Dendritic cell treated with granulocyte-macrophage colony-stimulating factor and Interleukin-4, amounts not matched to agents 40 ng/mL and 50 ng/mL, for 4 days (primary cell): ENCODE measurements around the gene SPRED2.

Experiments
- H3K27ac Mint-ChIP-seq: one replicate; pipeline ENCODE4 v1.8.0; 2022; ENCODE audit warnings: mild to moderate bottlenecking, mixed read lengths
- H3K27me3 Mint-ChIP-seq: one replicate; pipeline ENCODE4 v1.8.0; 2022; ENCODE audit warnings: mild to moderate bottlenecking, mixed read lengths
- H3K36me3 Mint-ChIP-seq: one replicate; pipeline ENCODE4 v1.8.0; 2022; ENCODE audit warnings: low read depth, mixed read lengths
- H3K4me1 Mint-ChIP-seq: one replicate; pipeline ENCODE4 v1.8.0; 2022; ENCODE audit warnings: low read depth, mixed read lengths
- H3K4me3 Mint-ChIP-seq: one replicate; pipeline ENCODE4 v1.8.0; 2022; ENCODE audit warnings: mild to moderate bottlenecking, moderate library complexity, mixed read lengths
- H3K9me3 Mint-ChIP-seq: one replicate; pipeline ENCODE4 v1.8.0; 2022; ENCODE audit warnings: mixed read lengths
- intact Hi-C: fragments of 100-400 bp; cut with micrococcal nuclease; formaldehyde crosslinking; loops from one replicate; pipeline ENCODE4 v1.15.0; 2022

Gene SPRED2

DNA sequence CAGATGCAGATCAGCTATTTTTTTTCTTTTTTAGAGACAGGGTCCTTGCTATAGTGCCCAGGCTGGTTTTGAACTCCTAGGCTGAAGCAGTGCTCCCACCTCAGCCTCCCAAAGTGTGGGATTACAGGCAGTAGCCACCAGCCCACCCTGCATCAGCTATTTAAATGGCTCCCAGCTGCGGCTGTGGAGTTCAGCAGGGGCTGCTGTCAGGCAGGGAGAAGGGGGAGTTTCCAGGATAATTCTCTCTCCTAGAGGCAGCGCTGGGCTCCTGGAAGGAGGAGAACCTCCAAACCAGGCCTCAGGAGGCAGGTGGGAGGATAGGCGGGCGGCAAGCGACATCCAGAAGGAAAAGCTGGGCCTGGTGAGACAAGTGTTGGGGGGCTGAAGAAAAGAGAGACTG, 139.0 kb downstream of the SPRED2 start:
- Mint-ChIP-seq H3K9me3 (no peaks in the 10 kb centered on the region), H3K36me3 (no peaks in the 10 kb centered on the region), H3K4me1 (peaks cover 4% of the 10 kb centered on the region), H3K27ac (no peak overlapping the region), H3K4me3 (no peak overlapping the region), H3K27me3 (peaks cover 1% of the 10 kb centered on the region)
- intact Hi-C loops, result no loop called here

- H3K9me3 Mint-ChIP-seq, result no peaks in the 10 kb centered on the region
- H3K27me3 Mint-ChIP-seq, result peaks cover 1% of the 10 kb centered on the region
- H3K27ac Mint-ChIP-seq, result no peak overlapping the region
These were observed 139.9 kb downstream of the SPRED2 start for GRCh38 chr2:65292461-65293011.

GRCh38 chr2:65292106-65292400, 140.3 kb downstream of the SPRED2 start:
- no peaks in the 10 kb centered on the region for H3K36me3 Mint-ChIP-seq
- H3K4me3 Mint-ChIP-seq, result no peak overlapping the region
- intact Hi-C loops, result no loop called here
- no peaks in the 10 kb centered on the region for H3K9me3 Mint-ChIP-seq
- peaks cover 1% of the 10 kb centered on the region for H3K27me3 Mint-ChIP-seq
- H3K27ac Mint-ChIP-seq, result no peak overlapping the region
- no peaks in the 10 kb centered on the region for H3K4me1 Mint-ChIP-seq

More at GRCh38 chr2:65292461-65293011, 139.9 kb downstream of the SPRED2 start:
- Mint-ChIP-seq H3K4me1 (no peaks in the 10 kb centered on the region), H3K4me3 (no peak overlapping the region), H3K36me3 (no peaks in the 10 kb centered on the region)
- intact Hi-C loops, result no loop called here

DNA sequence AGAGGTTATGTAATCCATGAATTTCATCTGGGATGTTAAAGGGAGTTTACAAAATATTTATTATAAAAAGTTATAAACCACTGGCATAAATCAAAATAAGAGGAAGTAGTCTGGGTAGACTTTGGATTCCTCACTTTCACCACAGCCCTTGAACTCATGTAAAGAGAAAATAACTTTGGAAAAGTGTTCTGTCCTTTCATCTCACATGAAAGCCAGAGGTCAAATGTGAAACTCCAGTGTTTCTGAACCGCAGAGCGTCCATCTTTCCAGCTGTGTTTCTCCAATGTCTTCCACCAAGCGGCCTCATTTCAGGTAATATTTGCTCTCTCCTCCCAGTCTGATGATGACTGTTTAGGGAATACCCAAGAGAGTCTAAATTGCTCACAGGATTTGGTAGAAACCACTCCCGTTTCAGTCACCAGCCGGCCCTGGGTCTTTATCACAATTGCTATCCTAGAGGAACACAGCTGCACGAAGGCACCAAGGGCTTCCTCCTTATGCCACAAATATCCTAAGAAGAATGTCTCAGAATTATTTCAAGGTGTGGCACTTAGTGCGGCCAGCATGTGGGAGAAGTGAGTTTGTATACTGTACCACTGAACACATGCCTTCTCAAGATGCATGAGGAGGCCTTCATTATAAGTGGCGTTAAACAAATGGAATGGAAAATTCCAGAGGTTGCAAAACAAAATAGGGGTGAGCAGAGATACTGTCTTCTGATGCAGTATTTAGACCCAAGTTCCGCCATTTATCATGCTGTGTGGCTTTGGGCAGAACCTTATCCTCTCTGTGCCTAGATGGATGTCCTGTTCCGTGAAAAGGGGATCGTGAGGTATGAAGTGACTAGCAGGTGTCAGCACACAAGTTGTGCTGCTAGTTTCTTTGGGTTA, 140.9 kb downstream of the SPRED2 start:
- Mint-ChIP-seq H3K36me3 (no peaks in the 10 kb centered on the region), H3K4me3 (no peak overlapping the region), H3K27me3 (peaks cover 1% of the 10 kb centered on the region), H3K4me1 (no peaks in the 10 kb centered on the region), H3K27ac (no peak overlapping the region), H3K9me3 (no peaks in the 10 kb centered on the region)
- intact Hi-C loops, result no loop called here

GRCh38 chr2:65287364-65287763, 145.0 kb downstream of the SPRED2 start:
- H3K9me3 Mint-ChIP-seq, result no peaks in the 10 kb centered on the region
- intact Hi-C loops, result no loop called here

GRCh38 chr2:65282477-65283053, 149.8 kb downstream of the SPRED2 start:
- intact Hi-C loops, result no loop called here
- Mint-ChIP-seq H3K4me3 (no peak overlapping the region), H3K27me3 (peaks cover 1% of the 10 kb centered on the region), H3K4me1 (peaks cover 5% of the 10 kb centered on the region), H3K27ac (no peak overlapping the region), H3K36me3 (no peaks in the 10 kb centered on the region), H3K9me3 (no peaks in the 10 kb centered on the region)

More at GRCh38 chr2:65287364-65287763, 145.0 kb downstream of the SPRED2 start:
- Mint-ChIP-seq H3K4me3 (no peak overlapping the region), H3K36me3 (no peaks in the 10 kb centered on the region), H3K4me1 (no peaks in the 10 kb centered on the region), H3K27me3 (no peaks in the 10 kb centered on the region), H3K27ac (no peak overlapping the region)

GRCh38 chr2:65281627-65282351, 150.6 kb downstream of the SPRED2 start:
- peaks cover 5% of the 10 kb centered on the region for H3K4me1 Mint-ChIP-seq
- H3K27me3 Mint-ChIP-seq, result peaks cover 1% of the 10 kb centered on the region
- intact Hi-C loops, result no loop called here
- H3K4me3 Mint-ChIP-seq, result no peak overlapping the region
- no peak overlapping the region for H3K27ac Mint-ChIP-seq
- no peaks in the 10 kb centered on the region for H3K36me3 Mint-ChIP-seq
- no peaks in the 10 kb centered on the region for H3K9me3 Mint-ChIP-seq

DNA sequence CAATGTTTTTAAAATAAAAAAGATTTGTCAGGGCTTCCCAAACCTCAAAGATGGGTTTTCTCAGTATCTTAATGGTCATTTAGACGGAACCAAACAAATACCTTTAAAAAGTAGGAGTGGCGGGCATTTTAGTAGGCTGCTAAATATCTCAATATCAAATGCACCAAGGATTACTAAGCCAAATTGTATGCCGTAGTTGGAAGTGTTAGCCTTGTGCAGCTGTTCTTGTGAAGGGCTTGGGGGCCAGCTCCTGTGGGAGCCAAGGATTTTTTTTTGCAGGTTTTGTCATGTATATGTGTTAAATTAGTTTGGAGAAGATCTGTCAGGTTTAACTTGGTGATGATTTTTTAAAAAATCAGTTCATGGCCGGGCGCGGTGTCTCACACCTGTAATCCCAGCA, 152.6 kb downstream of the SPRED2 start:
- Mint-ChIP-seq H3K4me3 (no peak overlapping the region), H3K4me1 (peaks cover 5% of the 10 kb centered on the region), H3K9me3 (no peaks in the 10 kb centered on the region), H3K27ac (no peak overlapping the region), H3K27me3 (peaks cover 1% of the 10 kb centered on the region), H3K36me3 (peaks cover 9% of the 10 kb centered on the region)
- intact Hi-C loops, result loop anchor here (5.0 kb wide), 1 partner anchor 153 kb away; the partner anchor contains the start of gene SPRED2

- Mint-ChIP-seq H3K4me1 (peaks cover 5% of the 10 kb centered on the region), H3K36me3 (peaks cover 18% of the 10 kb centered on the region), H3K9me3 (no peaks in the 10 kb centered on the region), H3K27ac (no peak overlapping the region), H3K27me3 (peaks cover 1% of the 10 kb centered on the region), H3K4me3 (no peak overlapping the region)
- intact Hi-C loops, result loop anchor here (5.0 kb wide), 1 partner anchor 154 kb away; the partner anchor contains the start of gene SPRED2
These were observed 153.8 kb downstream of the SPRED2 start for GRCh38 chr2:65278531-65278981.

GRCh38 chr2:65277791-65278483, 154.5 kb downstream of the SPRED2 start:
- intact Hi-C loops, result loop anchor here (5.0 kb wide), 1 partner anchor 154 kb away; the partner anchor contains the start of gene SPRED2
- peaks cover 1% of the 10 kb centered on the region for H3K27me3 Mint-ChIP-seq
- peaks cover 5% of the 10 kb centered on the region for H3K4me1 Mint-ChIP-seq
- H3K4me3 Mint-ChIP-seq, result no peak overlapping the region
- no peak overlapping the region for H3K27ac Mint-ChIP-seq
- H3K36me3 Mint-ChIP-seq, result peaks cover 25% of the 10 kb centered on the region
- H3K9me3 Mint-ChIP-seq, result no peaks in the 10 kb centered on the region

GRCh38 chr2:65277118-65277517, 155.3 kb downstream of the SPRED2 start:
- Mint-ChIP-seq H3K27ac (no peak overlapping the region), H3K4me1 (peaks cover 5% of the 10 kb centered on the region), H3K4me3 (no peak overlapping the region), H3K27me3 (peaks cover 1% of the 10 kb centered on the region), H3K9me3 (no peaks in the 10 kb centered on the region), H3K36me3 (peaks cover 33% of the 10 kb centered on the region)
- intact Hi-C loops, result loop anchor here (5.0 kb wide), 1 partner anchor 155 kb away; the partner anchor contains the start of gene SPRED2

DNA sequence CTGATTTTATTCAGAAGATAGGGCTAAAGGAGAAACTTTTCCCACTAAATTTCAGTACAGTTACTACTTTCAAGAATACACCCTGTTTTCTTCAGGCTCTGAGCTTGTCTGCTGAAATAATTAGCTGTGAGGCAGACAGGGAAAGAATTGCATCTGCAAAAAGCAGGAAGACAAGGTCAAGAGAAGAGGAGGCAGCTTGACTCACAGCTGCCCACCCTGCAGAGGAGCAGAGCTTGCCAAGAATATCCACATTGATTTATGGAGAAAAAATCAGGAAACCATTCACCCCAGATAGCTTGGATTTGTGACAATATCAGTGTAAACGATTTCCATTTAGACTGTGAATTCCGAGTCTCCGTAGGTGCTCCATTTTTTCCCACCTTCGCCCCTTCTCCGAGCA, 155.8 kb downstream of the SPRED2 start:
- H3K27me3 Mint-ChIP-seq, result peaks cover 1% of the 10 kb centered on the region
- no peaks in the 10 kb centered on the region for H3K9me3 Mint-ChIP-seq
- H3K36me3 Mint-ChIP-seq, result peaks cover 38% of the 10 kb centered on the region
- intact Hi-C loops, result loop anchor here (5.0 kb wide), 1 partner anchor 156 kb away; the partner anchor contains the start of gene SPRED2
- peaks cover 5% of the 10 kb centered on the region for H3K4me1 Mint-ChIP-seq
- no peak overlapping the region for H3K27ac Mint-ChIP-seq
- no peak overlapping the region for H3K4me3 Mint-ChIP-seq
